Fibroblast of skin of abdomen (primary cell): ENCODE data around the gene MYRIP.

Source experiments
- DNase-seq: peaks from one replicate; pipeline ENCODE4 v3.0.0-alpha.2; 2013

The MYRIP gene

DNA sequence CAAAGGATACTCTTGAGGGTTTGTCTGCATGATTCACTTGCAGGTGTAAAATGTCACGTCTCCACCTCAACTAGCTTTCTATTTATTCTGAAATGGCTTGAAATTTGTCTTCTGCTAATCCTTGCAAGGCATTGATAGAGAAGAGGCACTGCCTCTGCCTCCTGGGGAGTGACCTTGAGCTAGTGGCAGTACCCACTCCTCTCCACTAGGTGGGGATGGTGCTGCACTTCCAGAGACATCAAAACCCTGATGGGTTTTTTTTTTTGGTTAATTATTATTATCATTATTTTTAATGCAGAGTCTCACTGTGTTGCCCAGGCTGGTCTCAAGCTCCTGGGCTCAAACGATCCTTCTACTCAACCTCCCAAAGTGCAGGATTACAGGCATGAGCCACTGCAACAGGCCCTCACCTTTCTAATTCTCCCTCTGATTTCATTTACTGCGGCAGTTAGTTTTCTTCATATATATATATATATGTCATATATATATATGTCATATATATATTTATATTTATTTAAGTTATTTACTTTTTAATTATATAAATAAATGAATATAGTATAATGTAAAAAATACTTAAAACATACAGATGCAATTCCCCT lies 382.5 kb downstream of the MYRIP start:
- DNase-seq, result peak; percentile 48

DNA sequence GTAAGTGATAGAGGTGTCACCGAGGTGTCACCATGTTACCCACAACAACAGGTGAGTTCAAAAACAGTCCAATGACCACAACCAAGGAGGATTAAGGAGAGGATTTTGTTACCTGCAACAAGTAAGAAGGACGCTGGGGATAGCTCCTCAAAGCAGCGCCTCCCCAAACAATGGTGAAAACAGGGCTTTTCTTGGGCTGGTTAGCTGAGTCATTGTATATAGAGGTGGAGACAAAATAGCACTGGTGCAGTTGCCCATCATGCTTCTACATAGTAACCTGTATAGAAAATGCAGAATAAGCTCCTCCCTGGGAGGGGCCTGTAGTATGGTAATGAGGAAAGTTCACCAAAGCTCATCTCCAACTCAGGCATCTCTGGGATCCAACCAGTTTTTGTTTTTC lies 383.2 kb downstream of the MYRIP start:
- no peak for DNase-seq

DNA sequence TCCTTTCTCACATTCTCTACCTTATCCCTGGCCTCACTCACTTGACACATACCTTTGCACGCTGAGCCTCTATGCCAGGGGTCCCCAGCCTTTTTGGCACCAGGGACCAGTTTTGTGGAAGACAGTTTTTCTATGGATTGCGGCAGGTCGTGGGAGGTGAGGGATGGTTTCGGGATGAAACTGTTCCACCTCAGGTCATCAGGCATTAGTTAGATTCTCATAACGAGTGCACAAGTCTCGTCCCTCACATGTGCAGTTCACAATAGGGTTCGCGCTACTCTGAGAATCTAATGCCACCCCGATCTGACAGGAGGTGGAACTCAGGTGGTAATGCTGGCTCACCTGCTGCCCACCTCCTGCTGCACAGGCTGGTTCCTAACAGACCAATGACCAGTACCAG lies 387.6 kb downstream of the MYRIP start:
- no peak for DNase-seq

DNA sequence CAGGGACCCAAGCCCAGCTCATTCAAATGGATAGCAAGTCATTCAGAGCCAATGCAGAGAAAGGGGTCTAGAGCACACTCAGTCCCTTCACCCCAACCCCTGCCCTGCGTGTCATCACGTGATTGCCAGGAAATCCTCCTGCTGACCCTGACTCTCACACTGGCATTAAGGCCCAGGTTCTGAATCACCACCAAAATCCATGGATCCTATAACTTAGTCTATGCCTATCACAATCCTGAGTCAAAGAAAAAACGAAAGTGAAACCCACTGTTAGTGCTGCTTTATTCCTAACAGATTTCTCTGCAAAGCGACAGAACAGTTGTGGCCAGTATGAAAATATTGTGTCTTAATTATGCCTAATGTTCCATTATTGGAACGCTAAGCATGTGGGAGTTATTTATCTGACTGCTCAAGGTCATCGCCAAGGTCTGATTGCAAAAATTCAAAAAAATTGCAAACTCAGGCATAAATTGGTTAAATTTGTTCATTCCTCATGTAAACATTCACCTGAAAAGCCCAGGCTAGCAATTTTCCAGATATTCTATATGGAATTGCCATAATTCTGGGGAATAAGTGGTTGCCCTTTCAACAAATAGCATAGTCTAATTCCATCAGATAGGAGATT lies 391.4 kb downstream of the MYRIP start:
- no peak for DNase-seq

DNA sequence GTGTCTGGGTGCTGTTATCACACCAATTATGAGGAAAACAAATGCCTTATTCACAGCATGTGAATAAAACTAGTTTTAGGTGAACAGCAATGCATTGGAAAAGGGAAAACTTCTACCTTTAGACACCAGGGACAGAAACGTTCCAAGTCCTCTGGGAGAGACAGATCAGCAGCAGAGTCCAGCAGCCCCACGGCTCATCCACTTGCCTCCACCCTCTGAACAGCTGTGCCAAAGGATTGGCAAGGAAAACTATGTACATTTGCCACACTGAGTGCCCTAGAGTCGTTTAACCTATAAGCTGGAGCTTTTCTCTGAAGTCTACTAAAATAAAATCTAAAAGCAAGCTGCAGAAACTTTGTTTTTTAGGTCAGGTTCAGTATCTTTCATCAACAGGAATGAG lies 392.4 kb downstream of the MYRIP start:
- DNase-seq, result no peak

DNA sequence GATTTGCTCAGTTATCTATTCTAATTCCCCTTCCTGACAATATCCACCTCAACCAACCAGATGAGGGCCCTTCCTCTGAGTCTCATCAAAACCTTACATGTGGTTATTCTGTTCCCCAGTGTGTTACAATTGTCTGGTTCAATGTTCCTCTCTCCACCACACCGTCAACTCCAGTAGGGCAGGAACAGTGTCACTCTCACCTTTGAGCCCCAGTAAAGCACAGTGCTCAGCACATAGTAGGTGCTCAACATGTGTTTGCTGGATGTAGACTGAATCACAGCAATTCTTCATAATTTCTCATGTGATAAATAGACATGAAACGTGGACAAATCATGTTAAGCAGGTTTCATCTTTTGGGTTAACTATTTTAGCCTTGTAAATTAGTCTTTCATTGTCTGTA lies 397.1 kb downstream of the MYRIP start:
- DNase-seq, result no peak

DNA sequence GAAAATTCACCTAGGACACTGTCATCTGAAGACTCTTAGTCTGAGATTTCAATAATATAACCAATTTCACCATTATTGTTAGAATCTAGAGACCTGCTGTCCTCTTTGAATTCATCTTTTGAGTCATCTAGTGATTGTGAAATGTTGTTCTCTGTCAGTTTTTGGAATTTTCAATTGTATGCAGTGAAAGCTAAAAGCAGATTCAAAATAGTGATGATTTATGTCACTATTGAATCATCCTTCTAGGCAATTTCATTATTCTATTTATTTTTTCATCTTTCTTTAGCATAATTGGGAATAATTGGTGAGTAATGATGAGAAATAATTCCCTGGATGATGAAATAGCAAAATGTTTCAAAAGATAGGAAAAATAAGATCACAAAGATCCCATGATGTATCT lies 398.4 kb downstream of the MYRIP start:
- peak; percentile 8 for DNase-seq

DNA sequence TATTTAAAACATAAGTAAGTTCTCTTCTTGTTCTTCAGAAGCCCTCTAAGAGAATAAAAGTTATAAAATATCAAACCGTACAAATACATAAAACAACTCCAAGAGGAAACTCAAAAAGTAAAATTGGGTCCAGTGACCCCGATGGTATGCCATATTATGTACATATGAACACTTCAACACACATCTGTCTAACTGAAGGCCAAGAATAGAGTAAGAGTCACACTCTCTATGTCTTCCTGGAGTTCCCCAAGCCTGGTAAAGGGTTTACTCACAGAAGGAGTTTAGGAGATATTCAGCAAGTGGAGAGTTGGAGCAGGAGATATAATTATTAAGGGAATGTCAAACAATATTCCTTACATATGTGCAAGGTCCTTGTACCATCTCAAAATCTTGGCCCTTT lies 398.8 kb downstream of the MYRIP start:
- DNase-seq, result no peak

- DNase-seq, result no peak
Observed at GRCh38 chr3:40211579-40211978, 402.2 kb downstream of the MYRIP start.

DNA sequence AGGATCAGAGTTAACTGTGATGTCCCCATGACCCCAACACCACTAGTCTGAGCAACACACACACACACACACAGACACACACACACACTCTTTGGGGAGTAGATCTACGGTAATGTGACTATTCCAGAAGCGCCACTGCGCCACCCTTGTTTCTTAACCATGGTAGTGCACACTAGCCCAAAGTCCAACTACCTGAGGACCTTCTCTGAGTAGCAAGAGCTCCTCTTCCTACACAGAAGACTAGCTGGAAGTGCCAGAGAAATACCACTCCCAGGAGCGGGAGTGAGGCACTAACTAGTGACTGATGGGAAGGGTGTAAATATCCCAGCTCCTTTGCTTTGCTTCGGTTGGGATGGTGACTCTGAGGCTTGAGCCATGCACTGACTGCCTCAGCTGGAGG lies 404.1 kb downstream of the MYRIP start:
- no peak for DNase-seq

- DNase-seq, result no peak
Observed at GRCh38 chr3:40215015-40215414, 405.6 kb downstream of the MYRIP start.

DNA sequence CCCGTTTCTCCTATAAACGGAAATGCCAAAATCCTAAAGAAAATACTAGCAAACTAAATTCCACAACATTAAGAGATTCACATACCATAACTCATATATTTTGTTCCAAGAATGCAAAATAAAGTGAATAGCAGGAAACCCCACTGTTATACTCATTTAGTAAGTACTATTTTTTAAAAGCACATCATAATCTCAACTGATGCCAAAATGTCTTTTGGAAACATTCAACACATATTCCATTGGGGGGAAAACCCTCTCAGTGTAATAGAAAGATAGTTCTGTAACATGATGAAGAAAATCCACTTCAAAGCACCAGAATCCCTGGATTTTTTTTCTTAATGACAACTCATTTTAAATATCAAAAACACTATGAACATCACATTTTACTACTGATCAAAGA lies 407.1 kb downstream of the MYRIP start:
- no peak for DNase-seq

DNA sequence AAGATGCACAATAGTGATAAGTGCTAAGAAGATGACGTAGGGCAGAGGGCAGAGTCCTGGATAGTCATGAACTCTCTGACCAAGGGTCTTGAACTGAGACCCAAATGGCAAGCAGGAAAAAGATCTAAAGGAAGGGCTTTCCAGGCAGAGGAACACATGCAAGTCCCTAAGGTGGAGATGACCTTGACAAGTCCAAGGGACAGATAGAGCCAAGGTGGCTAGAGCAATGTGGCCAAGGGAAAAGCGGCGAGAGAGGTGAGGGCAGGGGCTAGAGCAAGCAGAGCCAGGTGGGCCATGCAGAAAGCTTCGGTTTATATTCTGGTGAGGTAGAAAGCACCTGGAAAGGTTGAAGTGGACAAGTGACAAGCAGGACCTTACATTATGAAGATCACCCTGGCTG lies 414.4 kb downstream of the MYRIP start:
- no peak for DNase-seq

- DNase-seq, result no peak
Observed at GRCh38 chr3:40224796-40225515, 415.5 kb downstream of the MYRIP start.

DNA sequence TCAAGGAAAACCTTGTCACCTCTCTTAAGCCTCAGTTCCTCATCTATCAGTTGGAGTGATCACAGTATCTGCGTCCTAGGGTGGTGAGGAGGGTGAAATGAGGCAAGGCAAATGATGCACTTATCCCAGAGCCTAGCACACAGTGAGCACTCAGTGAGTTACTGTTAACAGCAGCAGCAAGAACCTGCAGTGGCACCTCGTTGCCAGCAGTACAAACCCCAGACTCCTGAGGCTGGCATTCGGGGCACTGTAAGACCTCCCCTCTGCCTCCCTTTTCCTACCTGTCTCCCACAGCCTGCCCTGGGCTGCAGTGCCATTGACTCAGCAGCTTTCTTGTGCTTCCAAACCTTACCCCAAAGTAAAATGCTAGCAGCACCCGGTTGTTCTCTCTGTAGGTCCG lies 417.2 kb downstream of the MYRIP start:
- no peak for DNase-seq

- no peak for DNase-seq
Observed at GRCh38 chr3:40228792-40229350, 419.5 kb downstream of the MYRIP start.

DNA sequence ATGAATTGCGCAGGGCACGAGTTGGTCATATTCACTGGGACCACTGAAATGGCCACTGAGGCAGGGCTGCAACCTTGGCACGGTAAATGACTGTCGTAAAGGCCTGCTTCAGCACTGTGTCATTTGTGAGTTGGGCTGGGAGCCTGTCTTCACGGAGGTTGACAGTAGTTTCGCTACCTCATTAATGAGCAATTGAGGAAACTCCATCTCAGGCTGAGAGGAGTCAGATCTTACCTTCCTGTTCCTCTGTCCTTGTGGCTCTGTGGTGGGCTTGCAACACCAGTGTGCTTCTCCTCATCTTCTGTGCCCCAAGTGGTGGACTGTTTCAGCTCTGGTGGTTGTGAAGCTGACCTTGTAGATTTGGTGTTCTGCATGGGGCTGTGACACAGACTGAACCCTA lies 420.0 kb downstream of the MYRIP start:
- no peak for DNase-seq

GRCh38 chr3:40229963-40230362 lies 420.6 kb downstream of the MYRIP start:
- no peak for DNase-seq

DNA sequence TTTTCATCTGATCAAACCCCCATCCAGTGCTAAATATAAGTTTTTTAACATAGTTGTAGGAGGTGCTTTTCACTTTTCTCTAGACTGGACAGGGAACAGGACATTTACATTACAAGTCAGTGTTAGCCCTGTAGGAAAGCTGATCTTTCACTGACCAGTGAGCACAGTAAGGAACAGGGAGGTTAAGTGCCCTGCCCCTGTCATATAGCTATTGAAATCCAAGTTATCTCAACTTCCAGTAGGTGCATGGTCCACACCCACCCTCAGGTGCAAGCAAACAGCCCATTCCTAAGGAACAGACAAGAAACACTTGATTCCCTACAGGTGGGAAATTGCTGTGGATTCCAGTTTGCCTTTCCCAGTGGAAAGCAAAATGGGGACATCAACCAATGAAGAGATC lies 421.0 kb downstream of the MYRIP start:
- DNase-seq, result no peak

GRCh38 chr3:40232626-40233025 lies 423.2 kb downstream of the MYRIP start:
- DNase-seq, result no peak

DNA sequence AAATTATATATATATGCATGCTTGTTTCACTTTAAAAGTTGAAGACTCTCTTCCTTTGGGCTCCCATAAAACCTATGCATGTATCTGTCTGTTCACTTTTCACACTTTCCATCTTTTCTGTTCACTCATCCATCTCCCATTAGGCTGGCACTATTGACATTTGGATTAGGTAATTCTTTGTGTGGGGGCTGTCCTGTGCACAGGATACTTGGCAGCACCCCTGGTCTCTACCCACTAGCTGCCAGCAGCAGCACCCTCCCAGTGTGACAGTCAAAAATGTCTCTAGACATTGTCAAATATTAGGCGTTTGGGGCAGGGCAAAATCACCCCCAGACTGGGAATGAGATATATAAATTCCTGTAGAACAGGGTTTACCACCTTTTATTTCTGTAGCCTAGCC lies 427.8 kb downstream of the MYRIP start:
- DNase-seq, result no peak

GRCh38 chr3:40237889-40238571 lies 428.6 kb downstream of the MYRIP start:
- DNase-seq, result no peak

DNA sequence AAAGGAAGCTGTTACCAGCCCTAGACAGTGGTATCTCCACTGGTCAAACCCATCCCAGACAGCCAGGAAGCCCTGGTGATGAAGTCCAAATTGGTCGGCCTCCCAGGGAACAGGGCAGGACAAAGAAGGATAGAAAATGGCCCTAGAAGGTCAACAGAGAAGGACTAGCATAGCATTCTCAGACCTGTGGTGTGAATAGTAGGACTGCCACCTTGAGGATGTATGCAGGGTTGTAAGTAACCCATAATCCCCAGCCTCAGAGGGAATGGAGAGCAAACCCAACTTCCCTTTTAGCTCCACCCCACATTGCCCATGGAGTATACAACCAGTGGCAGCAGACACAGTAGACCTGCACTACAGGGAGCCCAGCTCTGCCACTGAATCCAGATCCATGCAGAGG lies 431.5 kb downstream of the MYRIP start:
- no peak for DNase-seq
